ENCODE measurements around the gene ZNF638.

The ZNF638 gene

DNA sequence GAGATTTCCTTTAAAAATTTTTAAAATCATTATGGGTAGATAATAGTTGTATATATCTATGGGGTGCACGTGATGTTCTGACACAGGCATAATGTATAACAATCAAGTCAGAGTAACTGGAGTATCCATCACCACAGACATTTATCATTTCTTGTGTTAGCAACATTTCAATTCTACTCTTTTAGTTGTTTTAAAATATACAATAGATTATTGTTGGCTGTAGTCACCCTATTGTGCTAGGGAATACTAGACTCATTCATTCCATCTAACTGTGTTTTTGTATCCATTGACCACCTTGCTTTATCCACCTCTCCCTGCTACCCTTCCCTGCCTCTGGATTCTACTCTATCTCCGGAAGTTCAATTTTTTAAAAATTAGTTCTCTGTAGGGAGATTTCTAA, 152.8 kb downstream of the ZNF638 start:
- no peak for DNase-seq (ENCODE audit: extremely low spot score, insufficient read length, low read depth)
- FAIRE-seq: no peak
